Measurements from ENCODE around the gene ACTL6B.

Gene ACTL6B

DNA sequence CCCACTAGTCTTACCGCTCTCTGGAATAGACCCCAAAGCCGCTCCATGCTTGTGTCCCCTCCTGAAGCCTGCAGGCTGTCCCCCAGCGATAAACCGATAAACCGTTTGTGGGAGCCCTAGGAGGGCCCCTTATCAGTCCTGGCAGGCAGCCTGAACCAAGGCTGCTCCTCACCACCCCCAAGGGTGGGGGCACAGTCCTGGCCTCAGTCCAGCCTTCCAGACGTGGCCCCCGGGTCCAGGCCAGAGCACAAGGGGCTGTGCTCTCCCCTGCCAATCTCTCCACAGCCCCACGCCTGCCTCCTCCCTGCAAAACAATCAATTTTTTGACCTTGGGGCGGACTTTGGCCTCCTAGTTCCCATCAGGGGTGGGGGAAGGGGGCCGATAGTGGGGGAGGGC lies 14.8 kb downstream of the ACTL6B start, which contains the start of gene TFR2:
Gene TFR2 (minus strand): TSS at position 90 of the 397 bp plus-strand sequence. CDS start 43 bp downstream, at position 47.
- no peak for ATAC-seq (replicated peaks)
- Mint-ChIP-seq H3K4me1 (ENCODE audit: low read depth in 2 of 2) (peaks cover 0 to 4% of the 10 kb centered on the region in 2 donors), H3K36me3 (ENCODE audit: insufficient read depth) (no peaks in the 10 kb centered on the region), H3K9me3 (no peaks in the 10 kb centered on the region), H3K4me3 (no peak within 1 kb of the TSS), H3K27ac (peak within 1 kb of the TSS; percentile 20 to 44), H3K27me3 (peaks cover 19 to 37% of the 10 kb centered on the region in 2 donors)
- DNase-seq = no peak

DNA sequence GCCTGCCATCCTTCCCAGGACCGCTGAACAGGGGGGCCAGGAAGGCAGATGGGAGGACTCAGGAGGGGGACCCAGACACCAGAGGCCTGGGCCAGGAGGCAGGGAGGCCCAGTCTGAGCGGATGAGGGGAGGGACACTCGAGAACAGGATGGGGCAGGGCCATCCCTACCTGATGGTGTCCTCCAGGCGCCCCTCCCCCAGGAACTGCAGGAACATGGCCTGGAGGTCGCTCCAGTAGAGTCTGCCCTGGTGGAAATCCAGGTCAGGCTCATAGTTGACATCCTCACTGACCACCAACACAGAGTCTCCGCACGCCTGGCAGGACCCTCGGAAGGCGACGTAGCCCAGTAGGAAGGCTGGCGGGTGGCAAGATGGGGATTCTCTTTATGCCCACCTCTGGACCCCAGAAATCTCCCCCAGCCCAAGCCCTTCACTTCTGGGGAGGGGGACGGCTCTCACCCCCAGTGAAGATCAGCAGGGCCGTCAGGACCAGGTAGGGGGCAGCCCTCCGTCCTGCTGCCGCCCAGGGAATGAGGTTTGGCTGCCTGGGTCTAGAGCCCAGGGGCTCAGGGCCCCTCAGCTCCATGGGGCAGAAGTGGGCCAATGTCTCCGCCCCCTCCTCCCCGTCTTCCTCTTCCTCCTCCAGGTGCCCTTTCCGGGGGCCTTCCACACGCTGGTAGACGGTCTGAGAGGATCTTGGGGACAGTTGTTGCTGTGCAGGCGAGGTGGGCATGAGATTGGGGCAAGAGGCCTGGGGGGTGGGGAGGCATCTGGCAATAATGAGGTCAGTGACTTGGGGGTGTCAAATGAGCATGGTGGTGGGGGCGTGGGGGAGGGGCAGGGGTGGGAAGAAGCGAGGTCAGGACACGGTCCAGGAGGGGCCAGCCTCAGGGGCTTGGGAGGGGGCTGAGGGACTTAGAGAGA lies 15.5 kb downstream of the ACTL6B start:
- no peaks in the 10 kb centered on the region for H3K36me3 Mint-ChIP-seq (ENCODE audit: insufficient read depth)
- H3K27ac Mint-ChIP-seq = peak overlapping the region in 1 of 2 donors; percentile 44
- no peaks in the 10 kb centered on the region for H3K9me3 Mint-ChIP-seq
- ATAC-seq (replicated peaks) = no peak
- peaks cover 0 to 4% of the 10 kb centered on the region in 2 donors for H3K4me1 Mint-ChIP-seq (ENCODE audit: low read depth in 2 of 2)
- no peak for DNase-seq
- H3K27me3 Mint-ChIP-seq = peaks cover 14 to 31% of the 10 kb centered on the region in 2 donors
- no peak overlapping the region for H3K4me3 Mint-ChIP-seq

DNA sequence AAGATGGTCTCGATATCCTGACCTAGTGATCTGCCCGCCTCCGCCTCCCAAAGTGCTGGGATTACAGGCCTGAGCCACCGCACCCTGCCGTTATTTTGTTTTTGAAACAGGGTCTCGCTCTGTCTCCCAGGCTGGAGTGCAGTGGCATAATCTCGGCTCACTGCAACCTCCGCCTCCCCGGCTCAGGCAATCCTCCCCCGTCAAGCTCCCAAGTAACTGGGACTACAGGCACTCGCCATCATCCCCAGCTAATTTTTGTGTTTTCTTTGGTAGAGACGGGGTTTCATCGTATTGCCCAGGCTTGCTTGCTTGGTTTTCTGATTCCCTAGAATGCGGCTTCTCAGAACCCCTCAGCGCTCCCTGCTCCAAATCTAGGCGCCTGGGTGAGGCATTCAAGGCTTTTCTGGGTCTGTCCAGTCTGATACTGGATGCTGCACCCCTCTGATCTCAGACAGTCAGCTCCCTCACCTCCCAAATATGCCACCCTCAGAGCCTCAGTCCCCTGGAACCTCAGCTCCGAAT lies 16.2 kb downstream of the ACTL6B start:
- H3K27me3 Mint-ChIP-seq = peaks cover 7 to 23% of the 10 kb centered on the region in 2 donors
- H3K9me3 Mint-ChIP-seq = no peaks in the 10 kb centered on the region
- no peak for DNase-seq
- peaks cover 0 to 4% of the 10 kb centered on the region in 2 donors for H3K4me1 Mint-ChIP-seq (ENCODE audit: low read depth in 2 of 2)
- no peaks in the 10 kb centered on the region for H3K36me3 Mint-ChIP-seq (ENCODE audit: insufficient read depth)
- no peak overlapping the region for H3K27ac Mint-ChIP-seq
- ATAC-seq (replicated peaks) = no peak
- H3K4me3 Mint-ChIP-seq = no peak overlapping the region

DNA sequence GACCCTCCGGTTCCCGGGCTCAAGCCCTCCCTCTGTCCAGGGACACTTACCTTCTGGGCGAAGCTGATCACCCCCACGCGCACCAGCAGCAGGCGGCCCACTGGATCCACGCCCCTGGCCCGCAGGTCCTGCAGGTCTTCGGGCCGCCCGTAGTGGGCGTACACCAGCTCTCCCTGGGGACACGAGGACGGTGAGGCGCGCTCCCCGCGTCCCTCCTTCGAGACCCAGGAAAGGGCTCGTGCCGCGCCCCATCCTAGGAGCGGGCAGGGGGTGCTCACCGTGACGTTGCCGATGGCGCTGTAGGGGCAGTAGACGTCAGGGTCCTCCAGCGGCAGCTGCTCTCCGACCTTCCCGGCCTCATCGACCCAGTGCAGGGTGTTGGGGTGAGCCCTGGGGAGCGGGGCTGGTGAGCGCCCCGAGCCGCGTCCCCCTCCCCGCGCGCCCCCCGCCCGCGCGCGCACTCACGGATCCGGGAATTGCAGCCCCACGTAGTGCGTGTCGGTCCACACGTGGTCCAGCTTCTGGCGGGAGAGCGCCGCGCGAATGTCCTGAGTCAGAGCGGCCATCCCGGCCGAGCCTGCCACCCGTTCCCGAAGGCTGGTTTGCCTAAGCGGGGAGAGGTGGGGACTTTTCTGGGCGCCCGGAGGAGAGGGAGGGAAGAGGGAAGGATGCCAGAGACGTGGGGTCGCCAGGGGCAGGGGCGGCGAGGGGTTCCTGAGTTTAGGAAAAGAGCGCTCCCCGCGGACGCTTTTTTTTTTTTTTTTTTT lies 23.1 kb downstream of the ACTL6B start:
- DNase-seq = peak; percentile 34 to 53 (median 48)
- Mint-ChIP-seq H3K36me3 (ENCODE audit: insufficient read depth) (no peaks in the 10 kb centered on the region), H3K4me3 (peak overlapping the region; percentile 83), H3K9me3 (no peaks in the 10 kb centered on the region), H3K4me1 (ENCODE audit: low read depth in 2 of 2) (peaks cover 23 to 27% of the 10 kb centered on the region in 2 donors), H3K27ac (peak overlapping the region; percentile 78 to 79), H3K27me3 (peaks cover 0 to 6% of the 10 kb centered on the region in 2 donors)
- peak; percentile 83 for ATAC-seq (replicated peaks)

DNA sequence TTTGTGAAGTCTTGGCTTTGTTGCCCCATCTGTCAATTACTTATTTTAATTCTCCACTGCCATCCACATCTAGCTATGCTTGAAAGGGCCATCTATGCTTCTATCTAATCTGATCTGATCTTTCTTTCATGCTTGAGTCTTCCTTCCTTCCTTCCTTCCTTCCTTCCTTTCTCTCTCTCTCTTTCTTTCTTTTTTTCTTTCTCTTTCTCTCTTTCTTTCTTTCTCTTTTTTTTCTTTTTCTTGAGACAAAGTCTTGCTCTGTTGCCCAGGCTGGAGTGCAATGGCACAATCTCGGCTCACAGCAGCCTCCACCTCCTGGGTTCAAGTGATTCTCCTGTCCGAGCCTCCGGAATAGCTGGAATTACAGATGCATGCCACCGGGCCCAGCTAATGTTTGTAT lies 26.2 kb downstream of the ACTL6B start:
- DNase-seq = no peak
- no peak overlapping the region for H3K27ac Mint-ChIP-seq
- no peaks in the 10 kb centered on the region for H3K36me3 Mint-ChIP-seq (ENCODE audit: insufficient read depth)
- H3K27me3 Mint-ChIP-seq = peaks cover 0 to 6% of the 10 kb centered on the region in 2 donors
- H3K4me1 Mint-ChIP-seq (ENCODE audit: low read depth in 2 of 2) = peaks cover 30 to 45% of the 10 kb centered on the region in 2 donors
- no peaks in the 10 kb centered on the region for H3K9me3 Mint-ChIP-seq
- no peak for ATAC-seq (replicated peaks)
- H3K4me3 Mint-ChIP-seq = no peak overlapping the region

DNA sequence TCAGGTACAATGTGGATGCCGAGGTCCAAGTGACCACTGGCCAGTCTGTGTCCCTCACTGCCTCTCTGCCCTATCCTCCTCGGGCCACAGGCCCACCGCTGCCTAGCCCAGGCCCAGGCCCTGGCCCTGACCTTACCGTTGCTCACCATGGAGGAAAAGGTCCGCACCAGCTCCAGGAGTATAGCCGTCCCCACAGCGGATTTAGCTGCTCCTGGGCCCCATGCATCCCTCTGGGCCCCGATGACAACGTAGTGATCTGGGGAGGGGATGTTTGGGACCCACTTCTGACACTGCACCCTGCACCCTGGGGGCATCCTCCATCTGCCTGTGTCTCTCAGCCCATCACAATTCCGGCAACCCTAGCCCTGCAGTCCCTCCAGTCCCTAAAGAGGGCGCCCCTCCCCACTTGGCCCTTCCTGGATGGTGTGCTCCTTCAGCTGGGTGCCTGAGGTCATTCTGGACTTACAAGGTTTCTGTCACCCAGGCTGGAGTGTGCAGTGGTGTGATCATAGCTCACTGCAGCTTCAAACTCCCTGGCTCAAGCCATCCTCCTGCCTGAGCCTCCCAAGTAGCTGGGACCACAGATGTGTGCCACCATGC lies 27.0 kb downstream of the ACTL6B start:
- DNase-seq (no peak), ATAC-seq (replicated peaks) (no peak)
- peaks cover 31 to 45% of the 10 kb centered on the region in 2 donors for H3K4me1 Mint-ChIP-seq (ENCODE audit: low read depth in 2 of 2)
- H3K4me3 Mint-ChIP-seq = no peak overlapping the region
- no peaks in the 10 kb centered on the region for H3K36me3 Mint-ChIP-seq (ENCODE audit: insufficient read depth)
- no peak overlapping the region for H3K27ac Mint-ChIP-seq
- no peaks in the 10 kb centered on the region for H3K9me3 Mint-ChIP-seq
- peaks cover 0 to 5% of the 10 kb centered on the region in 2 donors for H3K27me3 Mint-ChIP-seq

DNA sequence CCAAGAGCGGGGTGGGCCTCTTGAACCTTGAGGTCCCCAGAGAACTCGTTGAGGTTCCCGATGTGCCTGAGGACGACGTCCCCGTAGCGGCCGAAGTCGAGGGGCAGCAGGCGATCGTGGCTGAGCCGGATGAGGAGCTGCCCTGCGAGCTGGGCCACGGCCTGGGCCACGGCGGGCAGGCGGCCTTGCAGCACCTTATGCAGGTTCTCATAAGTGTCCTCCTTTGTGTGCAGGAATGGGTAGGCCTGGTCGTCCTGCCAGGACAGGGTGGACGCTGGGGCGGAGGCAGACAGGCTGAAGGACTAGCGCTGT lies 29.1 kb downstream of the ACTL6B start:
- ATAC-seq (replicated peaks) (no peak), DNase-seq (no peak)
- Mint-ChIP-seq H3K9me3 (no peaks in the 10 kb centered on the region), H3K4me3 (peak overlapping the region; percentile 74 to 79), H3K27ac (peak overlapping the region; percentile 84 to 89), H3K4me1 (ENCODE audit: low read depth in 2 of 2) (peaks cover 24 to 35% of the 10 kb centered on the region in 2 donors), H3K36me3 (ENCODE audit: insufficient read depth) (no peaks in the 10 kb centered on the region), H3K27me3 (no peaks in the 10 kb centered on the region)

DNA sequence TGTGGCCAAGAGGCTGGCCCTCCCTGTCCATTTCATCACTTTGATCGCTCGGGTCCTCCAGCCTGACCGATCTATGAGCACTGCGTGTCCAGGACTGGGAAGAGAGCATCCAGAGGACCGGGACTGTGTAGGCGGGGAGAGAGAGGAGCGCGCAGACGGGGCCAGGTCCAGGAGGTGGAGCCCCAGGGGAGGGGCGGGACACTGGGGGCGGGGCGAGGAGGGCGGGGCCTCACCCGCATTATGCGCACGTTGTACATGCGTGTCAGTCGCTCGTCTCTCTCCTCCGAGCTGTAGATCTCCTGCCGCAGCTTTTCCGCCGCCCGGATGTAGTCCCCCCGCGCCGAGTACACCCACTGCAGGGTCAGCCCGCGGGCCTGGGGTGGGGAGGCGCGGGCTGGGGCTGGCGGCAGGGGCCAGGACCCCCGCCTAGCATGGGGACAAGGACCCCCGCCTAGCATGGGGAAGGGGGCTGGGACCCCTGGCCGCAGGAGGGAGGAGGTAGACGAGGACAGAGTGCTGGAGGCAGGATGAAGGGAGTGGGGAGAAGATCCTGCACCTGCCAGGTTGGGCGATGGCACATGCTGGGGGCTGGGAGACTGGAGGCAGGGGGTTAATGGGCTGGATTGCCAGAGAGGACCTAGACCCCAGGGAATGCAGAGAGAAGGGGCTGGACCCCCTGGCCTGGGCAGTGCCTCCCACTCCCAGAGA lies 29.6 kb downstream of the ACTL6B start:
- H3K27ac Mint-ChIP-seq = peak overlapping the region; percentile 84 to 89
- H3K36me3 Mint-ChIP-seq (ENCODE audit: insufficient read depth) = peaks cover 4% of the 10 kb centered on the region
- H3K4me1 Mint-ChIP-seq (ENCODE audit: low read depth in 2 of 2) = peaks cover 23 to 35% of the 10 kb centered on the region in 2 donors

DNA sequence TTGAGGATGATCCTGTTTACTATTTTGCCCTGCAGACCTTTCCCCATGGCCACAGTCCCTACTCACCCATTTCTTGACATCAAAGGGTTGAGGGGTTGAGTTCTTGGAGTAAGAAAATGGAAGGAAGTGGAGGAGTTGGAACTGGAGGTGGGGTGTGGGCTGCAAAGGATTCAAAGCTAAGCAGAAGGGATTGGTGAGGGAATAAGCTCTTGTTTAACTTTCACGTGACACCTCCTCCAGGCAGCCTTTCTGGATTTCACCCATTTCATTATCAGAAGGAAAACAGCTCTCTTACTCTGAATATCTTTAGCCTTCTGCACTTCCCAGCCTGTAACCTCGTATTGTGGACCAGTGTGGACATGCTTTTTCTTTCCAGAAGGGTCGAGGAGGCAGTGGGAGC lies 30.2 kb downstream of the ACTL6B start:
- Mint-ChIP-seq H3K9me3 (no peaks in the 10 kb centered on the region), H3K4me1 (ENCODE audit: low read depth in 2 of 2) (peaks cover 23 to 35% of the 10 kb centered on the region in 2 donors), H3K27me3 (no peaks in the 10 kb centered on the region), H3K36me3 (ENCODE audit: insufficient read depth) (peaks cover 4% of the 10 kb centered on the region), H3K4me3 (peak overlapping the region; percentile 74 to 79), H3K27ac (peak overlapping the region; percentile 84 to 89)
- ATAC-seq (replicated peaks) (no peak), DNase-seq (no peak)

More for the DNA sequence above, 29.6 kb downstream of the ACTL6B start:
- ATAC-seq (replicated peaks) (peak; percentile 97), DNase-seq (peak; percentile 71 to 77 (median 76))
- Mint-ChIP-seq H3K9me3 (no peaks in the 10 kb centered on the region), H3K4me3 (peak overlapping the region; percentile 74 to 79), H3K27me3 (no peaks in the 10 kb centered on the region)

DNA sequence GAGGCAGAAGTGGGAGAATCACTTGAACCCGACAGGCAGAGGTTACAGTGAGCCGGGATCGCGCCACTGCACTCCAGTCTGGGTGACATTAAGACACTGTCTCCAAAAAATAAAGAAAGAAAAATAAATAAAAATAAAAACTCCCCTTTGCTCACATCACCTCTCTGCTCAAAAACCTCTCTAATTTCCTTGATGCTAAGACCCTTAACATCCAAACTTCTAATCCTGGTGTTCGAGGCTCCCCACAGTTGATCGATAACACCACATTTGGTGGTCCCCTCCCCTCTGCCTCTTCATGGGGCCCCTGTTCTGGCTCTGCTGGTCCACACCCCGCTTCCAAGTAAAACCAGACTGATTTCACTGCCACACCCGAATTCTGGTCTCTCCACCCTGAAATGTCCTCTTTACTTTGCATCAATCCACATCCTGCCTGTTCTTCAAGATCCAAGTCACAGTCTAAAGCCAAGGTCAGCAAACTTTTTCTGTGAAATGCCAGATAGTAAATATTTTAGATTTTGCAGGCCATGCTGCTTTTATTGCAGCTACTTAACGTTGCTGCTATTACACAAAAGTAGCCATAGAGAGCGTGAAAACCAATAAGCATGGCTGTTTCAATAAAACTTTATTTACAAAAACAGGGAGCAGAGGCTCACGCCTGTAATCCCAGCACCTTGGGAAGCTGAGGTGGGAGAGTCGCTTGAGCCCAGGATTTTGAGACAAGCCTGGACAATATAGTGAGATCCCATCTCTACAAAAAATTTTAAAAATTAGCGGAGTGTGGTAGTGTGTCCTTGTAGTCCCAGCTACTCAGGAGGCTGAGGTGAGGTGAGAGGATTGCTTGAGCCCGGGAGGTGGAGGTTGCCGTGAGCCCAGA lies 32.1 kb downstream of the ACTL6B start:
- Mint-ChIP-seq H3K27ac (no peak overlapping the region), H3K4me1 (ENCODE audit: low read depth in 2 of 2) (peaks cover 15 to 27% of the 10 kb centered on the region in 2 donors), H3K36me3 (ENCODE audit: insufficient read depth) (peaks cover 4% of the 10 kb centered on the region), H3K4me3 (no peak overlapping the region), H3K27me3 (no peaks in the 10 kb centered on the region), H3K9me3 (no peaks in the 10 kb centered on the region)
- DNase-seq = no peak
- no peak for ATAC-seq (replicated peaks)

DNA sequence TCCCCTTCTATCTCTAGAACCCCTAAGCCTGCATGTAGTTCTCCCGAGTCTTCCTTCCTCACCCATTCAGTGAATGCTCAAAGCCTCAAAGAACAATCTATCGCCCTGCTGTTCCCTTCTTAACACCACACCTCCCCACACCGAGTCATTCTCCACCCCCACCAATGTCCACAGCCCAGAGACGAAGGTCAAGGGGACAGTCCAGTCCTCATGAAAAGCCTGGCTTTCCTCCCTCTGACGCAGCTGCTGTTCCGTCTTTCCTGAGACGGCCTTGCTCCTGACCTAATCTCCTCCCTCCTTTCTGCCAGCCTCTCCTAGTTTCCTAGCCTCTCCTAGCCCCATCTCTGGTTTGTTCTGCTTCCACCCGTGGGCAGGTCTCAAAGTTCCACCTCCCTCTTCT lies 34.7 kb downstream of the ACTL6B start:
- peaks cover 7 to 12% of the 10 kb centered on the region in 2 donors for H3K4me1 Mint-ChIP-seq (ENCODE audit: low read depth in 2 of 2)
- H3K4me3 Mint-ChIP-seq = no peak overlapping the region
- H3K36me3 Mint-ChIP-seq (ENCODE audit: insufficient read depth) = peaks cover 12% of the 10 kb centered on the region
- H3K27me3 Mint-ChIP-seq = no peaks in the 10 kb centered on the region
- H3K27ac Mint-ChIP-seq = no peak overlapping the region
- no peak for DNase-seq
- ATAC-seq (replicated peaks) = no peak
- no peaks in the 10 kb centered on the region for H3K9me3 Mint-ChIP-seq

DNA sequence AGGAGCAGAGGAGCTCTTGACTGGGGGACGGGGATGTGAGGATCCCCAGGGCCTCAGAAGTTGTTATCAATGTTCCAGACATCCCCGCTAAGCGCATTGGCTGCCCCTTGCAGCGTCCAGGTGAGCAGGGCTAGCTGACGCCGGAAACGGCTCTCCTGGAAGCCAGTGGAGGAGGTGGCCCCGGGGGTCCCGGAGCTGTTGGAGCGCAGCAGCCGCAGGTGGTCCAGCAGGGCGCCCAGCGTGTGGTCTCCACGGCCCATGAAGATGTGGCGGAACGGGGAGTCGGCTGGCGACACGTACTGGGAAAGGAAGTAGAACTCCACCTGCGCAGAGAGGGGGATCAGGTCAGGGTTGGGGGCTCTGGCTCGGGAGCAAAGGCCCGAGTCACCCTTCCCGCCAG lies 35.4 kb downstream of the ACTL6B start:
- ATAC-seq (replicated peaks) (no peak), DNase-seq (no peak)
- Mint-ChIP-seq H3K4me3 (no peak overlapping the region), H3K4me1 (ENCODE audit: low read depth in 2 of 2) (peaks cover 4 to 5% of the 10 kb centered on the region in 2 donors), H3K36me3 (ENCODE audit: insufficient read depth) (peaks cover 12% of the 10 kb centered on the region), H3K27ac (no peak overlapping the region), H3K9me3 (no peaks in the 10 kb centered on the region), H3K27me3 (no peaks in the 10 kb centered on the region)

All from effector memory CD8-positive, alpha-beta T cell (primary cell).